ENCODE measurements around the gene FGF22.

FGF22 gene

GRCh38 chr19:662207-662961, 22.7 kb downstream of the FGF22 start:
- TF ChIP-seq CTCF (IDR thresholded peaks at IDR 0.05; ENCODE audit: borderline replicate concordance, extremely low read depth, low read length, poor library complexity, severe bottlenecking) = no peak
- peak overlapping the region; percentile 78 to 99 for H3K4me3 ChIP-seq (ENCODE audit: low read depth in 1 of 2, low read length in 2 of 2)
- peak overlapping the region; percentile 77 for H3K27ac ChIP-seq (ENCODE audit: low read length)
- no peaks in the 10 kb centered on the region for H3K27me3 ChIP-seq (ENCODE audit: insufficient read depth, low read length, poor library complexity)
- H3K4me2 ChIP-seq (ENCODE audit: insufficient read depth, low read length) = peak overlapping the region; percentile 95
- H3K4me1 ChIP-seq (ENCODE audit: insufficient read depth, low read length) = peaks cover 58% of the 10 kb centered on the region
- no peaks in the 10 kb centered on the region for H3K9me3 ChIP-seq (ENCODE audit: insufficient read depth, low read length, severe bottlenecking)
- peaks cover 43% of the 10 kb centered on the region for H3K36me3 ChIP-seq (ENCODE audit: insufficient read depth, low read length)
- peak overlapping the region; percentile 29 for H2AFZ ChIP-seq (ENCODE audit: low read depth, low read length)
- DNase-seq (peak; percentile 79), ATAC-seq (ENCODE audit: insufficient read depth, low read depth) (peak; percentile 66)
- H4K20me1 ChIP-seq (ENCODE audit: insufficient read depth, low read length) = peaks cover 53% of the 10 kb centered on the region
- H3K9ac ChIP-seq (ENCODE audit: low read depth, low read length) = peak overlapping the region; percentile 97
- H3K79me2 ChIP-seq (ENCODE audit: insufficient read depth, low read length) = peaks cover 61% of the 10 kb centered on the region

DNA sequence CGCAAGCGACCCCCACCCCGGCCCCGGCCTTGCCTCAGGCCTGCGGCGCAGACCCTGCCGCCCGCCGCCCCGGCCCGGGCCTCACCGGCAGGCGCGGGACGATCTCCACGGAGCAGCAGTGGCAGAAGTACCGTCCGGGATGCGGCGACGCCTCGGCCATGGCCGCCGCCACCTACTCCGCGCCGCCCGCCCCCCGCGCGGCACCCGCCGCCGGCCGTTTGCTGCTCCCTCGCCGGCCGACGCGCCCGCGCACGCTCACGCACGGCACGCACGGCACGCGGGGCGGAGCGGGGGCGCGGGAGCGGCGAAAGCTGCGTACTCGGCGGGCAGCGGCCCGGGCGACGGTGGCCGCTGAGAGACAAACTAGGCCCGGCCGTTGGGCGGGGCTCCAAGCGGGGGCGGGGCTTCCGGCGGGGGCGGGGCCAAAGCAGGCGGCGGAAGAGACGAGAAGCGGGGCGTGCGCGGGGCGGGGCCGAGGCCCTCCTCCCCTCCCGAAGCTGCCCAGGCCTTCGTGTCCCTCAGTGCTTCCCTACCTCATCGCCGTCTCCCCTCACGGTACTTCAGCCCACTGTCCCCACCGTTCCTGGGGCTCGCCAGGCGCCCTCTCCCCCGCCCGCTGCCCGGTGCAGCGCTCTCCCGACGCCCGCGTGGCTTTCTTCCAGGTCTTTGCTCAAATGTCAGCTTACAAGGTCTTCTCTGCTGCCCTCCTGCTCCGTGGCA, 23.4 kb downstream of the FGF22 start, which contains the start of gene RNF126:
Gene RNF126, minus strand, starts transcription at position 253 of the 720 bp plus-strand sequence. Its CDS starts 93 bp downstream, at position 160.
- Histone ChIP-seq H3K9ac (ENCODE audit: low read depth, low read length) (peak within 1 kb of the TSS; percentile 97), H3K4me3 (ENCODE audit: low read depth in 1 of 2, low read length in 2 of 2) (peak within 1 kb of the TSS; percentile 78 to 99), H3K36me3 (ENCODE audit: insufficient read depth, low read length) (peaks cover 37% of the 10 kb centered on the region), H3K27me3 (ENCODE audit: insufficient read depth, low read length, poor library complexity) (no peaks in the 10 kb centered on the region), H3K4me1 (ENCODE audit: insufficient read depth, low read length) (peaks cover 56% of the 10 kb centered on the region), H3K79me2 (ENCODE audit: insufficient read depth, low read length) (peaks cover 54% of the 10 kb centered on the region), H4K20me1 (ENCODE audit: insufficient read depth, low read length) (peaks cover 46% of the 10 kb centered on the region), H2AFZ (ENCODE audit: low read depth, low read length) (peak within 1 kb of the TSS; percentile 98), H3K27ac (ENCODE audit: low read length) (peak within 1 kb of the TSS; percentile 91), H3K9me3 (ENCODE audit: insufficient read depth, low read length, severe bottlenecking) (no peaks in the 10 kb centered on the region), H3K4me2 (ENCODE audit: insufficient read depth, low read length) (peak within 1 kb of the TSS; percentile 99)
- DNase-seq = peak; percentile 94
- TF ChIP-seq EZH2 (IDR thresholded peaks at IDR 0.05; ENCODE audit: borderline replicate concordance, low read depth, low read length, severe bottlenecking) = no peak
- TF ChIP-seq CTCF (IDR thresholded peaks at IDR 0.05; ENCODE audit: borderline replicate concordance, extremely low read depth, low read length, poor library complexity, severe bottlenecking) = peak; percentile 1
- peak; percentile 63 for ATAC-seq (ENCODE audit: insufficient read depth, low read depth)

DNA sequence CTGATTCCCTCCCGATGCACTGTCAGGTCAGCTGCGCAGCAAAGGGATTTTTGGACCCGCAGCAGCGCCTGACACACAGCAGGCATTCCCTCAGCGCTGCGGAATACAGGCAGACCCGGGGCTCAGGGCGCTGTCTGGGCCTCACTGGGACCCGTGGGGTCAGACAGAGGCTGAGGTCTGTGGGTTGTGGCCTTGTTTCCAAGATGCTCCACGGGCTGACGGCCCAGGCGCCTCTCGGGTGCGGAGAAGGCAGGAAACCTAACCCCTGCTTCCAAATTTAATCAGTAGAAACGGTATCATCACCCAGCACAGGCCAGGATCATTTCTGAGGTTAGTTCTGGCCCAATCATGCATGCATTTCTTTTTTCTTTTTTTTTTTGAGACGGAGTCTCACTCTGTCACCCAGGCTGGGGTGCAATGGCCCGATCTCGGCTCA, 24.0 kb downstream of the FGF22 start:
- ATAC-seq (ENCODE audit: insufficient read depth, low read depth) (0 out of 3 replicates have a peak, but pooled peaks have one; percentile 2), DNase-seq (no peak)
- no peaks in the 10 kb centered on the region for H3K9me3 ChIP-seq (ENCODE audit: insufficient read depth, low read length, severe bottlenecking)
- H3K27me3 ChIP-seq (ENCODE audit: insufficient read depth, low read length, poor library complexity) = no peaks in the 10 kb centered on the region
- H4K20me1 ChIP-seq (ENCODE audit: insufficient read depth, low read length) = peaks cover 40% of the 10 kb centered on the region
- peak overlapping the region; percentile 58 to 78 for H3K4me3 ChIP-seq (ENCODE audit: low read depth in 1 of 2, low read length in 2 of 2)
- H3K4me1 ChIP-seq (ENCODE audit: insufficient read depth, low read length) = peaks cover 52% of the 10 kb centered on the region
- H3K27ac ChIP-seq (ENCODE audit: low read length) = peak overlapping the region; percentile 91
- H3K79me2 ChIP-seq (ENCODE audit: insufficient read depth, low read length) = peaks cover 48% of the 10 kb centered on the region
- peak overlapping the region; percentile 98 for H2AFZ ChIP-seq (ENCODE audit: low read depth, low read length)
- TF ChIP-seq EZH2 (IDR thresholded peaks at IDR 0.05; ENCODE audit: borderline replicate concordance, low read depth, low read length, severe bottlenecking) = no peak
- TF ChIP-seq CTCF (IDR thresholded peaks at IDR 0.05; ENCODE audit: borderline replicate concordance, extremely low read depth, low read length, poor library complexity, severe bottlenecking) = peak; percentile 2
- H3K4me2 ChIP-seq (ENCODE audit: insufficient read depth, low read length) = peak overlapping the region; percentile 99
- H3K36me3 ChIP-seq (ENCODE audit: insufficient read depth, low read length) = peaks cover 31% of the 10 kb centered on the region
- H3K9ac ChIP-seq (ENCODE audit: low read depth, low read length) = peak overlapping the region; percentile 97
